Iris pigment epithelial cell (primary cell): Measurements from ENCODE around the gene ATPAF2.

Source experiments
- DNase-seq: peaks from one replicate; pipeline ENCODE4 v3.0.0-alpha.2; 2011; ENCODE audit warnings: low read depth

Gene ATPAF2

DNA sequence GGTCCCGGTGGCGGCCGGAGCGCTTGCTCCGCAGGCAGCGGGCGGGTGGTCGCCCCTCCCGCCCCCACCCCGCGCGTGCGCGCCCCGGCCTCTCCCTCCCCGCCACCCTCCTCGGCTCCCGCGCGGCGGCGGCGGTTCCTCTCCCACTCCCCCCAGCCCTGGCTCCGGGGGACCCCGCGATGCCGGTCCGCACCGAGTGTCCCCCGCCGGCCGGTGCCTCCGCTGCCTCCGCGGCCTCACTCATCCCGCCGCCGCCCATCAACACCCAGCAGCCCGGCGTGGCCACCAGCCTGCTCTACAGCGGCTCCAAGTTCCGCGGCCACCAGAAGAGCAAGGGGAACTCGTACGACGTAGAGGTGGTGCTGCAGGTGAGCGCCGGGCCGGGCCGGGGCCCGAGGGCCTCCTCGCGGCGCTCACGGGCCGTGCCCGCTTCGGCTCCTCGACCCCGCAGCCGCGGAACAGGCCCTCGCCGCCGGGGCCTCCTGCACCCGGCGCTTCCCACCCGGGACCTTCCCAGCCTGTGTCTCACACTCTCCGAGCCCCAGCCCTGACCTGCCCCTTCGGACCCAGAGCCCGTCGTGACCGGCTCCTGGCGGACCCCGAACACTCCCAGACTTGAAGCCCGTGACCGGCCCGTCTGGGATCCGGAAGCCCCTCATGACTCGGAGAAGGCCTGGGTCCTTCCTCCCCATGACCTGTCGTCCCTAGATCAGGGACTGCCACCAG lies 730 bp upstream of the ATPAF2 start:
- peak; percentile 17 for DNase-seq

DNA sequence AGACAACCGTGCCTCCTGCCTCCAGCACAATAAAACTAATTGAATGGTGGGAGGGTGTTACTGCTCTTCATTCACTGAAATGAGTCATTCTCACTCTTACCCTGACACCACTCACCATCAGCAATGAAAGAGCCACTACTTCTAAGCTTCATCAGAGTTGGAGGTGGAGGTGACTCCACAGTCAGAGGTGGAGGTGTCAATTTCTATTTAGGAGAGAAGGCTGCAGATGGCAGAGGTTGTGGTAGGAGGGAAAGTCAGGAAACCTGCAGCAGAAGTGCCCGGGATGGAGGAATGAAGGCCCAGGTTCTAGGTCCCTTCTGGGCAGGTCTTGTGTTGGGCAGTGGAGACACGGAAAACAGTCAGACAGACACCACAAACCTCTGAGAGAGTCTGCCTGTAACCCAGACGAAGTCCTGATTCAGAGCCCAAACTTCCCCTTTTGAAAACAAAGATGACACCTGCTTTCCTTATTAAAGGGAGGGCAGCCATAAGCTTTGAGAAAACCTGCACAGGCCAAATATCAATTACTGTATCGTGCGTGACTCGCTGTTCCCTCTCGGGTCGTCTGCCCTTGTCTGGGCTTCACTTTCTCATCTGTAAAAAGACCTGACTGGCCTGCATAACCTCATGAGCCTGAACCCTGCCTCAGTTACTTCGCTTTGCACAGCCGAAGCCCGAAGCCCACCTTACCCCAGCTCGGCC lies 668 bp downstream of the ATPAF2 start:
- peak; percentile 24 for DNase-seq

GRCh38 chr17:18037486-18037885 lies 1.5 kb downstream of the ATPAF2 start:
- DNase-seq = no peak

DNA sequence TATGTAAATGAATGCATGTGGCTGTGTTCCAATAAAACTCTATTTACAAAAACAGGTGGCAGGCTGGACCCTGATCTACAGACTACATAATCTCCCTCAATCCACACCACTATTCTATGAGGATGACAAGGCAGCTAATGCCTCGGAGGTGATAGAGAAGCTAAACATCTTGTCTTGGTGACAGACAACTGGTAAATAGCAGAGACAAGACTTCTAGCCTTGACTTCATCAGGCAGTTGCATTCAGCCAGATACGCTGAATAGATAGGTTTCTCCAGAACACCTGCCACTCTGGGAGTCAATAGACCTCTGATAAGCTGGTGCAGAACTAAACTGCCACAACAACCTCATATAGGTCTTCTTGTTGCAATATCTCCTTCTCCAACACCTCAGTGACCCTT lies 3.3 kb downstream of the ATPAF2 start:
- DNase-seq = no peak

GRCh38 chr17:18033442-18034099 lies 5.4 kb downstream of the ATPAF2 start:
- DNase-seq = peak; percentile 86

- peak; percentile 43 for DNase-seq
Measured at GRCh38 chr17:18031955-18032354, 7.0 kb downstream of the ATPAF2 start.

DNA sequence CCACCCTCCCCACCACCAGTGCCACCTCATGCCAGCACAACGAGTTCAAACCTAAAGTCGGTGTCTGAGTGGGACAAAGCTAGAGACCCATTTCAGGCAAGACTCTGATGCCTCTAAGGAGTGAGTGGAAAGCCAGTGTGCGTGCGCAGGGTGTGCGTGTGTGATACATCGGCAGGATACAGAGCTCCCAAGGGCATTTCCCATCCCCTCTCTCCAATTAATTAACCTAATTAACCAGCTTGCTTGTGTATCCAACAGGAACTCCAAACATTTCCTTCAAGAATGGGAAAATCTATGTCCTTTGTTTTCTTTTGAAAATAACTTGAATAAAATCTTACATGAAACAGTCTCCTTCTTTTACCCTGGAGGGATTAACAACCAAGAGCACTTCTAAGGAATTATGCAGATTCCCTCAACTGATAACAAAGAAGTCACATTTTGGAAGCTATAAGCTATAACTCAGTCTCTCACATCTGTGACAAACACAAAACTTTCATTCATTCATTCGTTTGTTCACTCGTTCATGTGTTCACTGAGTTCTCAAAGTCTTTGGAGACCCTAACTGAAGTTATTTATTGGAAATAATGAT lies 9.9 kb downstream of the ATPAF2 start:
- DNase-seq = no peak

DNA sequence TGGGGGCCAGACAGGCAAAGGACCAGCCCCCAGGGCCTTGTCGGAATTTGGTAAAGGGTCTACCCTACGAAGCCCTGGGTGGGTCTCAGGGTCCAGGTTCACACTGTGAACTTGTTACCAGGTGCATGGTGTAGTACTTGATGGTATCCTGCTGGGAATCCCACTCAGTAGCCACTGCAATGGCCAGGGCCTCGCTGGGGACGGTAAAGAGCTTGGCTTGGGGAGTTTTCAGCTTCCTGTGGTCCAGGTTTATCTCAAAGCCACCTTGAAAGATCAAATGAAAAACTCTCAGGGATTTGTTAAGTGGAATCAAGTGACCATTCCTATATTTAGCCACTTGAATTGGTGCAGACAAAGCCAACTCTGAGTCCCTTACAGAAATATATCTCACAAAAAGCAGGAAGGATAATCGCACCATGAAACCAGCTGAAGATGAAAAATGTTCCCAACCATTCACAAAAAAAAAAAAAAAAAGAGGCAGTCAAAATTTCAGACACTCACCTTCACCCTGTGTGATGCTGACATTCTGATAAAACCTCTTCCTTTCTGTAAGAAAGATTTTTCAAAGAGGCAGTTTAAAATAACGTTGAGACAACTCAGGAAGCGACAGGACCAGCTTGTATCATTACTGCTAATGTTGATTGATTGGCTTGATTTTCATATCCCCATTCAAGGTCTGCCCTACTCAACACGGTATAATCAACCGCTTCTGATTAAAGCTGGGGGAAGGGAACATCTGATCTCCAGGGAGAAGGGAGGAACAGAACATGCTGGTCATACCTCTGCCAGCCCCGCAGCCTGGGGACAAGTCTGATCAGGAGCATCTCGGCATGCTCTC lies 10.6 kb downstream of the ATPAF2 start:
- no peak for DNase-seq

- DNase-seq = no peak
Measured at GRCh38 chr17:18027280-18027679, 11.7 kb downstream of the ATPAF2 start.

DNA sequence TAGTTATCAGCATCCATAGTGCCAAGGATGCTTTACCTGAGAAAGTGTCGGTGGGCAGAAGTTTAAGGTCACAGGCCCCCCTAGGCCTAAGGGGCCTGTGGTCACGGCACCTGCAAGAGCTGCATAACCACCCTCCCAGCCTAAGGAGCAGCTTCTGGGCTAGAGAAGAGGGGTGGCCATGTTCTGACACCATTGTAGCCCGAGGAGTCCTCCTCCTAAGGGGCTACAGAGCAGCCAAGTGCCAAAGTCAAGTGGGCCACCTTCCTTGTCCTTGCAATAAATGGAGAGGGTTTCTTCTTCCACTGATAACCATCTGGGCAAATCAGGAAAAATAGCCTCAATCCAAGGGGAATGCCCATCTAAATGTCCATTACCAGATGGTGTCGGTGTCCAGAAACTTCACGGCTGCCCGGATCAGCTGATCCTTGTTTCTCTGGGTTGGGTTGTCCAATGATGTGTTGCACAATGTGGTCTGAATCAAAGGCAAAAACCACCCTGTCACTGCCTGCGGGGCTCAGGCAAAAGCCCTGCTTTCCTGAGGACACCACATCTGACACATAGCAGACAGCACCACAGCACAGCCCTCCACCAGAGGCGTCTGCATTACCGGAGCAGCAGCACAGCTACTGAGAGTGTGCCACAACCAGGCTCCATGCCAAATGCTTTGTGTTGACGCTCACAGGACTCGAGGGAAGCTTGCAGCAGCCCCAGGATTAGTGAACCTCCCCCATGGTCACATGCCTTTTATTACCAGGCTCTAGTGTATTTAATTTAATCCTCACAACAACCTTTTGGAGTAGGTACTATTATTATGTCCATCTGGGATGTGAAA lies 12.8 kb downstream of the ATPAF2 start:
- DNase-seq = peak; percentile 82

DNA sequence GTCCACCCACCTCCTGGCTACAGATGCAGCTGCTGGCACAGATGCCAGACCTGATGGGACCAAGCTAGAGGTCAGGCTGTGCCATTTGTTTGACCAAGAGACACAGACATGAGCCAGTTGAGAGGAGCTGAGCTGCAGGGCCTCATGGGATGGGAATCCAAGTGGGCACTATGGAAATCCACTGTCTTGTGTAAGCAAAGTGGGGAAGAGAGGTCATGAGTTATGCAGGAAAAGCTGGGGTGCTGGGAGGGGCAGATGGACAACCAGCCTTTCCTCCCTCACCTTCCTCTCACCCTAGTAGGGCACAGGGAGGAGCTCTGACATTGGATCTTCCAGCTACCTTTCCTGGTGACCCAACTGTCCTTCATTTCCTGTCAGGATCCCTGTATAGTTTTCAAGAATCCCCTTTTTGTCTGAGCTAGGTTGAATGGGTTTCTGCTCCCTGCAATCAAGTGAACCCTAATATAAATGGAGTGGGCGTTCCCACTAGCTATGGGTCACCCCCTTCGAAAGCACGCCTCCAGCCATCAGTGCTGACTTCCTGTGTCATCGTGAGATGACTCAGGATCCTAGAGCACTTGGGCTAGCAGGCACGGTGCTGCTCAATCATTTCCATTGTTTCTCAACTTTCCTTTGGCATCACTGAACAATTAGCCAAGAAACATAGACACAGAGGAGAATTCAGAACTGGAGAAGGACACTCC lies 13.6 kb downstream of the ATPAF2 start:
- peak; percentile 52 for DNase-seq

DNA sequence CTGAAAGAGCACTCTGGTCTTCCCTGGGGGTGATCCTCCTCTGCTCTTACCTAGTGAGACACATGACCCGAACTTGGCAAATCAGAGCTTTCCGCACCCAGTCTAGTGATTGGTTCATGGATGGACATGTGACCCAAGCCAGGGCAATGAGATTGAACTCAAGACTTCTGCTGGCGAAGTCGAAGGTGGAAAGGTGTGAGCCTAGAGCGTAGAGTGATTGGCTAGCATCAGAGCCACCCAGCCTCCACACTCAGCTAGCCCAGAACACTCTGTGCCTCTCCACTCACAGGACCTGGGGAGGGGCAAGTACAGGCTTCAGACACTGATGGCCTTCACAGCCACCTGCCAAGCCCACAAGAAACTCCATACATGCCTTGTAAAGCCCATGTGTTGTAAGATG lies 17.6 kb downstream of the ATPAF2 start:
- no peak for DNase-seq

GRCh38 chr17:18020971-18021370 lies 18.0 kb downstream of the ATPAF2 start:
- no peak for DNase-seq

DNA sequence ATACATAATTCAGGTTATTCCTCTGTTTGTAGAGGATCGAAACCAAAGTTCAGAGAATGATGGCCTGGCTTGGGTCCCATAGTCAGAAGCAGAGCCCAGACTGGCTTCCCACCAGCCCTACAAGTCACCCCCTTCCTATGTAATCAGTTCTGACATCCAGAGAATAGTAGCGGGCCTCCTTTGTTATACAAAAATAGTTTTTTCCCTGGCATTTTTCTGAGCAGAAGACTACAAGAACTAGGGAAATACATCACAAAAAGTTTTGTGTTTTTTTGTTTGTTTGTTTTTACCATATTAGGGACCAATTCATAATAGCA lies 19.2 kb downstream of the ATPAF2 start:
- no peak for DNase-seq

DNA sequence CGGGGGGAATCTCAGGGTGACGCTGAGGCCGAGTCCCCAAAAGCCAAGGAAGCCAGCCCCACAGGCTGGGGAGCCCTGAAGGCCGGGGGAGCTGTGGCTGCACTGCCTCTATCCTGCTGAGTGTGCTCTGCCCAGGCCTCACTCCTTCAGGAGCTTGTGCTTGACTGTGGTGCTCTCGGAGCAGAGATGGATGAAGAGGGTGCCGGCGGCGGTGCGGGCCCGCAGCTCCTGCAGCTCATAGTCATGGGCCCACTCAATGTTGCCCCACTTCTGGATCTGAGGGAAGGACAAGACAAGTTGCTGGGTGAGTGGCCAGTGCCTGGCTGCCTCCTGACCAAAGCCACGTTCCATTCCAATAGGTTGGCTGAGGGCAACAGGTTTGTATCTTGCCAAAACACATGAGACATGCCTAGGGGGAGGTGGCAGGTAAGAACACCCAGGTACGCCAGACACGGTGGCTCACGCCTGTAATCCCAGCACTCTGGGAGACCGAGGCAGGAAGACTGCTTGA lies 20.5 kb downstream of the ATPAF2 start:
- no peak for DNase-seq

DNA sequence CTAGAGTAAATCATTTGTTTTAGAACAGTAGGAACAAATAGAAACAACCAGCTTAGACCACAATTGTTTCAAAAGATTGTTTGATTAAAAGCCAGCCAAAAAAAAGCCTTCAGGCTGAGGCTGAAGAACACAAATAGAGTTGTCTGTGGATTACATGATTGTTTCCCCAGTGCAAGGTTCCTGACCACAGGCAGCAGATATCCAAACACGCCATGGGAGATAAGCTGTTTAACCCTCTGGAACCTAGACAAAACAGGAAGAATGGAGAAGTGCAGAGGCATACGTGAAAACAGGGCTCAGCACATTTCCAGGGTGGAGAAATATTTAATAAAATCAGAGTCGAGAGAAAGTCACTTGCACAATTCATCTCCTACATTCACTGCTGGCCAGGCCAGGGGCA lies 21.0 kb downstream of the ATPAF2 start:
- DNase-seq = peak; percentile 81

GRCh38 chr17:18016426-18016825 lies 22.5 kb downstream of the ATPAF2 start:
- no peak for DNase-seq

DNA sequence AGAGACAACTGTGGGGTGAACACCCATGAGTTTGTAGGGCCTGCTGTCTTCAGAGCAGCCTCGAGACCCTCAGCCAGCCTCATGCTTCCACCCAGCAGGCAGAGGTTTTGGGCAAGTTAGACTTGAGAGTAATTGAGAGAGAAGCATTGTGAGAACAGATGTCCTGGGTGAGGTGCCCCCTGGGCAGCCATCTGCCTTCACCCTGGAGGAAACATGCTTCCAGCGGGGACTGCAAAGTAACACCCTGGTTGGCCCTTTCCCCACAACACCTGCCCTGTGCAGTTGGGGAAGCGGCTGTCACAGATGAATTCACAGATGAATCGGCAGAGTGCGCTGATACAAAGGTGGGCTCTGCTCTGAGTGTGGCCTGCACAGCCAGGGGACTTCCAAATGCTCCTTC lies 23.4 kb downstream of the ATPAF2 start:
- no peak for DNase-seq

DNA sequence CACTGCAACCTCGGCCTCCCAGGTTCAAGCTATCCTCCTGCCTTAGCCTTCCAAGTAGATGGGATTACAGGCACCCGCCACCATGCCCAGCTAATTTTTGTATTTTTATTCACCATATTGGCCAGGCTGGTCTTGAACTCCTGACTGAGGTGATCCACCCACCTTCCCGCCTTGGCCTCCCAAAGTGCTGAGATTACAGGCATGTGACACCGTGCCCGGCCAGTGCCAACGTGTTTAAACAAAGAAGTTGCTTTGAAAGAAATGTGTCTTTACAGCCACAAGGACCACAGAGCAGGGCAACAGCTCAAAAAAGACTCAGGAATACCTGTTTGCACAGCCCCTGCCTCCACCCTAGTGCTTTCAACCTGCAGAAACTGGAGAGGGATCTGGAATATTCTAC lies 25.0 kb downstream of the ATPAF2 start:
- DNase-seq = no peak

GRCh38 chr17:18011286-18011685 lies 27.7 kb downstream of the ATPAF2 start:
- DNase-seq = no peak
